Amniotic stem cell (primary cell): ENCODE measurements around the gene FOXL3.
"Not testable (repeated sequence)": the region's sequence is repeated elsewhere in the genome, so short reads cannot be mapped to it uniquely, and the experiment has no call there.

Experiments used
- DNase-seq: peaks from one replicate; lab custom pipeline; 2025; lab: John Stamatoyannopoulos, UW

Gene FOXL3

GRCh38 chr7:323410-323809, 33.4 kb downstream of the FOXL3 start:
- no peak for DNase-seq

- DNase-seq: no peak
These were observed 34.0 kb downstream of the FOXL3 start for GRCh38 chr7:324011-324410.

GRCh38 chr7:325051-325798, 35.3 kb downstream of the FOXL3 start:
- no peak for DNase-seq

- DNase-seq: no peak
These were observed 35.8 kb downstream of the FOXL3 start for GRCh38 chr7:325811-326210.

- no peak for DNase-seq
These were observed 36.3 kb downstream of the FOXL3 start for GRCh38 chr7:326273-326672.

- DNase-seq: no peak
These were observed 36.9 kb downstream of the FOXL3 start for GRCh38 chr7:326809-327232.

- no peak for DNase-seq
These were observed 37.4 kb downstream of the FOXL3 start for GRCh38 chr7:327233-327931.

GRCh38 chr7:327991-328702, 38.2 kb downstream of the FOXL3 start:
- no peak for DNase-seq

- DNase-seq: no peak
These were observed 39.8 kb downstream of the FOXL3 start for GRCh38 chr7:329691-330281.

- DNase-seq: no peak
These were observed 40.7 kb downstream of the FOXL3 start for GRCh38 chr7:330511-331230.

GRCh38 chr7:332020-332517, 42.1 kb downstream of the FOXL3 start:
- DNase-seq: no peak

GRCh38 chr7:332646-333392, 42.8 kb downstream of the FOXL3 start:
- DNase-seq: no peak

GRCh38 chr7:333393-333764, 43.4 kb downstream of the FOXL3 start:
- no peak for DNase-seq

GRCh38 chr7:334618-335357, 44.8 kb downstream of the FOXL3 start:
- no peak for DNase-seq

- DNase-seq: no peak
These were observed 45.6 kb downstream of the FOXL3 start for GRCh38 chr7:335358-336148.

- DNase-seq: not testable (repeated sequence)
These were observed 46.2 kb downstream of the FOXL3 start for GRCh38 chr7:336149-336533.

GRCh38 chr7:336810-337566, 47.0 kb downstream of the FOXL3 start:
- DNase-seq: no peak

GRCh38 chr7:337567-337951, 47.6 kb downstream of the FOXL3 start:
- DNase-seq: no peak
